HCT116 (cell line): Measurements from ENCODE around the gene DGCR8. TPM values are rescaled to one million over a fixed set of nuclear protein-coding genes. Genes with fewer than 3 reads are reported as not detected.

Experiments used
- ATAC-seq: fragments of 200-7000 bp; cut with Tn5 transposase; 2 replicates; pipeline ENCODE4 v1.9.1; 2020; ENCODE audit warnings: mild to moderate bottlenecking, moderate library complexity
- BruUV-seq: library from RNA; stranded (reverse); fragments of 400-500 nt; replicated peaks from 2 replicates; lab custom pipeline; 2021; lab: Mats Ljungman, UMichigan
- CTCF ChIA-PET: fragments of 300-600 bp; sonication (Branson Sonifier 250); formaldehyde crosslinking; loops from one replicate; lab custom pipeline; 2021; ENCODE audit warnings: antibody characterized with exemption; lab: Charles Lee
- POLR2A ChIA-PET: fragments of 300-600, 350-600 bp; sonication (Branson Sonifier 250); formaldehyde crosslinking; loops from one replicate; lab custom pipeline; 2021; ENCODE audit warnings: antibody characterized with exemption; lab: Charles Lee
- RAD21 ChIA-PET, 2 experiments: fragments of 300-600 bp; sonication (Branson Sonifier 250); formaldehyde crosslinking; loops; one replicate each; lab custom pipeline; 2023; ENCODE audit warnings: low total read pairs in 2 of 2; ENCODE audit not compliant: uncharacterized antibody in 2 of 2, unreplicated experiment in 2 of 2, low non-redundant PET in 1 of 2; lab: Charles Lee
- DNase-seq: peaks from one replicate; pipeline ENCODE4 v3.0.0-alpha.2; 2010; ENCODE audit warnings: low read depth, low spot score
- H2AFZ ChIP-seq: fragments of 200-600 bp; shearing (Covaris generic), sonication (generic); 2 replicates; pipeline ENCODE4 v1.6.1; 2017; ENCODE audit warnings: low read depth, mixed run types, mixed read lengths, antibody characterized with exemption, low read length; ENCODE audit not compliant: poor library complexity, severe bottlenecking
- H3K27ac ChIP-seq: 2 replicates; pipeline ENCODE4 v1.5.1; 2012; ENCODE audit warnings: low read depth, low read length
- H3K27me3 ChIP-seq: fragments of 200-600 bp; sonication (generic); 2 replicates; pipeline ENCODE4 v1.6.1; 2016; ENCODE audit warnings: mixed run types, low read length, mixed read lengths; ENCODE audit not compliant: insufficient read depth
- H3K36me3 ChIP-seq, 2 experiments: fragments of 200-500 bp in 1 of 2; fragments of 200-600 bp in 1 of 2; sonication (Bioruptor generic) in 1 of 2; sonication (generic) in 1 of 2; 2 replicates each; pipeline versions ENCODE4 v1.5.1 to v1.6.1; 2014 to 2016; ENCODE audit warnings: low read length in 2 of 2, inconsistent platforms in 1 of 2, mixed read lengths in 1 of 2, mixed run types in 1 of 2; ENCODE audit not compliant: insufficient read depth in 2 of 2, control insufficient read depth in 1 of 2
- H3K4me1 ChIP-seq, 2 experiments: fragments of 200-600 bp in 1 of 2; sonication (generic) in 1 of 2; 2 replicates each; pipeline versions ENCODE4 v1.5.1 to v1.6.1; 2012 to 2017; ENCODE audit warnings: low read length in 2 of 2, inconsistent platforms in 1 of 2, mild to moderate bottlenecking in 1 of 2, mixed read lengths in 1 of 2, mixed run types in 1 of 2, moderate library complexity in 1 of 2; ENCODE audit not compliant: insufficient read depth in 2 of 2, control insufficient read depth in 1 of 2
- H3K4me2 ChIP-seq: fragments of 200-600 bp; sonication (generic); 2 replicates; pipeline ENCODE4 v1.6.1; 2017; ENCODE audit warnings: mixed run types, low read length, mixed read lengths
- H3K4me3 ChIP-seq, 2 experiments: fragments of 200-600 bp in 1 of 2; sonication (generic) in 1 of 2; replicated peaks in 1 of 2; 2 replicates each; pipeline ENCODE4 v1.5.1; 2011 to 2016; ENCODE audit warnings: low read length in 2 of 2, control low read depth in 1 of 2, low read depth in 1 of 2, mild to moderate bottlenecking in 1 of 2, mixed read lengths in 1 of 2, mixed run types in 1 of 2
- H3K79me2 ChIP-seq: fragments of 200-600 bp; sonication (generic); 2 replicates; pipeline ENCODE4 v1.6.1; 2017; ENCODE audit warnings: mild to moderate bottlenecking, mixed run types, low read length, moderate library complexity, mixed read lengths; ENCODE audit not compliant: insufficient read depth
- H3K9ac ChIP-seq: fragments of 200-600 bp; sonication (generic); 2 replicates; pipeline ENCODE4 v1.6.1; 2016; ENCODE audit warnings: low read length, mixed read lengths
- H3K9me2 ChIP-seq: fragments of 200-600 bp; sonication (generic), shearing (Covaris generic); 2 replicates; pipeline ENCODE4 v1.6.1; 2017; ENCODE audit warnings: mixed run types, mild to moderate bottlenecking, moderate library complexity; ENCODE audit not compliant: insufficient read depth
- H3K9me3 ChIP-seq, 2 experiments: fragments of 200-500 bp in 1 of 2; fragments of 200-600 bp in 1 of 2; sonication (Bioruptor generic) in 1 of 2; sonication (generic) in 1 of 2; 2 replicates each; pipeline ENCODE4 v1.6.1; 2014 to 2017; ENCODE audit warnings: low read length in 2 of 2, mixed read lengths in 2 of 2, inconsistent platforms in 1 of 2, low read depth in 1 of 2, mild to moderate bottlenecking in 1 of 2, mixed run types in 1 of 2, moderate library complexity in 1 of 2; ENCODE audit not compliant: control insufficient read depth in 1 of 2, insufficient read depth in 1 of 2
- H4K20me1 ChIP-seq: fragments of 200-600 bp; sonication (generic), shearing (Covaris generic); 2 replicates; pipeline ENCODE4 v1.6.1; 2017; ENCODE audit warnings: mixed run types, mild to moderate bottlenecking, moderate library complexity; ENCODE audit not compliant: insufficient read depth
- CEBPB ChIP-seq: IDR thresholded peaks from 2 replicates; pipeline ENCODE4 v1.6.1; 2012; ENCODE audit warnings: low read depth
- CTCF ChIP-seq, 3 experiments: fragments of 200-600 bp in 1 of 3; sonication (generic) in 1 of 3; IDR thresholded peaks in 2 of 3; conservative IDR thresholded peaks in 1 of 3; 2 replicates each; pipeline ENCODE4 v1.5.1; 2012 to 2017; ENCODE audit warnings: low read depth in 2 of 3, low read length in 2 of 3, antibody characterized with exemption in 1 of 3, borderline replicate concordance in 1 of 3, control low read depth in 1 of 3, mild to moderate bottlenecking in 1 of 3, mixed read lengths in 1 of 3, mixed run types in 1 of 3, moderate library complexity in 1 of 3; ENCODE audit not compliant: insufficient read depth in 1 of 3
- EGR1 ChIP-seq: IDR thresholded peaks from 2 replicates; pipeline ENCODE4 v1.6.1; 2012; ENCODE audit warnings: low read depth
- EZH2 ChIP-seq: fragments of 200-600 bp; sonication (generic); IDR thresholded peaks from 2 replicates; pipeline ENCODE4 v1.6.1; 2017; ENCODE audit warnings: antibody characterized with exemption, mixed run types
- EZH2phosphoT487 ChIP-seq: fragments of 200-600 bp; IDR thresholded peaks from 2 replicates; pipeline ENCODE4 v1.6.1; 2018; ENCODE audit warnings: antibody characterized with exemption, borderline replicate concordance
- FOSL1 ChIP-seq: IDR thresholded peaks from 2 replicates; pipeline ENCODE4 v1.6.1; 2012; ENCODE audit warnings: low read depth
- JUND ChIP-seq: IDR thresholded peaks from 2 replicates; pipeline ENCODE4 v1.6.1; 2012
- MAX ChIP-seq: IDR thresholded peaks from 2 replicates; pipeline ENCODE4 v1.6.1; 2012
- POLR2A ChIP-seq: IDR thresholded peaks from 2 replicates; pipeline ENCODE4 v1.7.0; 2011; ENCODE audit warnings: borderline replicate concordance; ENCODE audit not compliant: insufficient read depth, insufficient read length; ENCODE audit errors: extremely low read depth
- POLR2AphosphoS5 ChIP-seq: IDR thresholded peaks from 2 replicates; pipeline ENCODE4 v1.6.1; 2011; ENCODE audit warnings: mild to moderate bottlenecking, low read depth, low read length, moderate library complexity
- RAD21 ChIP-seq: IDR thresholded peaks from 2 replicates; pipeline ENCODE4 v1.6.1; 2012; ENCODE audit warnings: low read depth, mild to moderate bottlenecking
- SP1 ChIP-seq: IDR thresholded peaks from 2 replicates; pipeline ENCODE4 v1.6.1; 2012; ENCODE audit warnings: low read depth
- YY1 ChIP-seq: IDR thresholded peaks from 2 replicates; pipeline ENCODE4 v1.6.1; 2011; ENCODE audit warnings: low read length, low read depth, moderate library complexity, mild to moderate bottlenecking; ENCODE audit not compliant: insufficient replicate concordance; ENCODE audit errors: extremely low read depth
- ZFX ChIP-seq: fragments of 450-650 bp; IDR thresholded peaks from 2 replicates; pipeline ENCODE4 v1.6.1; 2017
- ZNF274 ChIP-seq: fragments of 200-500 bp; sonication (Bioruptor generic); IDR thresholded peaks from 2 replicates; pipeline ENCODE4 v1.6.1; 2014; ENCODE audit warnings: mild to moderate bottlenecking, low read depth, low read length, inconsistent platforms
- intact Hi-C: fragments of 100-400 bp; cut with micrococcal nuclease; formaldehyde crosslinking; loops from 2 replicates; pipeline ENCODE4 v1.10.0; 2022
- total RNA-seq: library from RNA; stranded (reverse); gene quantifications from one replicate; pipeline ENCODE4 v1.2.1, GENCODE V29; 2021; ENCODE audit not compliant: unreplicated experiment
- TF ChIP-seq, protein P1 (sequence below): IDR thresholded peaks from 2 replicates; pipeline ENCODE4 v1.6.1; 2012

DGCR8 gene
- total RNA-seq, 1 experiment from 2014 or later: 43.8 TPM

DNA sequence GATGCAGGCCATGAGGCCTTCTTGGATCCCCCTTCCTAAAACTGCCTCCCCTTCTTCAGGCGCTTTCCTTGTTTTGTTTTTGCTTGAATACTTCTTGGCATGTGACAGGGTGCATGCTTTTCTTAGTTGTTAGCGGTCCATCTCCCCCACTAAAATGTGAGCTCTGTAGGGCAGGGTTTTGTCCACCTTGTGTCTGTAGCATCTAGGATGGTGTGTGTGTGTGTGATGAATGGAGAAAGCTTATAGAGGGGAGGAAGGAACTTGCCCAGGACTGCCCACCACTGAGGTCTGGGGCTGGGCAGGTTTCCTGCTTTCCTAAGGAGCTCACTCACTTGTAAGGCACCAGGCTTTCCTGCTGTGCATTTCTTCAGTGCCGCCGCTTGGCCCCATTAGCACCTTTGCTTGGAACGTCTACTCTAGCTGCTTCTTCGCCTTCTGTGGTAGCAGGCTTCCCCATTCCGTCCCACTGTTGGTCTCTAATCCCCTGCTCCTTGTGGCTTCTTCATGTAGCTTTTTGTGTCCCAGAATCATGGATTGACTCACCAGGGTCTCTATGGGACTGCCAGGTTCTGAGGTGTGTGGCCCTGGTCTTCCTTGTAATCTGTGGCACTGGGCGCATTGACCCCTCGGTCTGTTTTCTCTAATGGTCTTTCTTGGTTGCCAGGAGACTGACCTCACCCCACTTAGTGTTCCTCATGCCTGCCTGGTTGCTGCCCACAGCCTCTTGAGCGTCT lies 3.3 kb downstream of the DGCR8 start (continued):
- TF ChIP-seq CTCF (IDR thresholded peaks at IDR 0.05 in 2 of 3, conservative IDR thresholded peaks at IDR 0.05 in 1 of 3; ENCODE audit: borderline replicate concordance in 1 of 3, insufficient read depth in 1 of 3, low read depth in 2 of 3, low read length in 2 of 3) (no peak), MAX (no peak)

- Histone ChIP-seq H3K9me3 (no peaks in the 10 kb centered on the region), H3K36me3 (peaks cover 34 to 46% of the 10 kb centered on the region in 2 experiments), H2AFZ (no peak overlapping the region), H3K27ac (peak overlapping the region; percentile 45; the same call in 1 of the 2 replicates), H3K4me3 (no peak overlapping the region), H3K27me3 (no peaks in the 10 kb centered on the region), H3K4me2 (no peak overlapping the region), H3K9me2 (no peaks in the 10 kb centered on the region), H4K20me1 (peaks cover 11% of the 10 kb centered on the region; the same call in 1 of the 2 replicates), H3K79me2 (peaks cover 87% of the 10 kb centered on the region), H3K4me1 (peaks cover 10 to 34% of the 10 kb centered on the region in 2 experiments), H3K9ac (no peak overlapping the region)
- BruUV-seq: no TSS peak
- intact Hi-C loops: loop anchor here (10.0 kb wide), 1 partner anchor 99 kb away; no protein-coding TSS in a partner anchor
- RAD21 ChIA-PET: no interaction called here
- POLR2A ChIA-PET: no interaction called here
- ATAC-seq (no peak), DNase-seq (no peak)
- CTCF ChIA-PET: no interaction called here
- TF ChIP-seq CEBPB: no peak
- no peak for TF ChIP-seq JUND
- TF ChIP-seq MAX: no peak
- no peak for TF ChIP-seq YY1
- no peak for TF ChIP-seq FOSL1
- no peak for TF ChIP-seq POLR2A
- no peak for TF ChIP-seq SP1
- TF ChIP-seq RAD21: no peak
- no peak for TF ChIP-seq CTCF (IDR thresholded peaks at IDR 0.05 in 2 of 3, conservative IDR thresholded peaks at IDR 0.05 in 1 of 3; ENCODE audit: borderline replicate concordance in 1 of 3, insufficient read depth in 1 of 3, low read depth in 2 of 3, low read length in 2 of 3)
- TF ChIP-seq EZH2: no peak
- TF ChIP-seq ZFX: no peak
- TF ChIP-seq, protein P1, sequence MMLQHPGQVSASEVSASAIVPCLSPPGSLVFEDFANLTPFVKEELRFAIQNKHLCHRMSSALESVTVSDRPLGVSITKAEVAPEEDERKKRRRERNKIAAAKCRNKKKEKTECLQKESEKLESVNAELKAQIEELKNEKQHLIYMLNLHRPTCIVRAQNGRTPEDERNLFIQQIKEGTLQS: no peak
- TF ChIP-seq ZNF274: no peak
- TF ChIP-seq EGR1: no peak
- no peak for TF ChIP-seq POLR2AphosphoS5
- no peak for TF ChIP-seq EZH2phosphoT487
Measured at GRCh38 chr22:20083891-20084546, 4.0 kb downstream of the DGCR8 start.
